ENCODE results near the gene OTOG.

GRCh38 chr11:17645190-17645970 is 98.3 kb downstream of the OTOG start:
- TF ChIP-seq CTCF (IDR thresholded peaks at IDR 0.05), result no peak
- TF ChIP-seq ZFX (IDR thresholded peaks at IDR 0.05; ENCODE audit: borderline replicate concordance), result no peak

Measured in 22Rv1 (cell line).